Activated CD4-positive, alpha-beta T cell treated with anti-CD3 and anti-CD28 coated beads, Interleukin-10, Interleukin-2, amounts not matched to agents 100 ng/mL and 50 ng/mL, durations not matched to agents 16 hours and 8 hours (primary cell): ENCODE data around the gene PET100.

ENCODE experiments used
- DNase-seq: peaks from one replicate; pipeline ENCODE4 v3.0.0-alpha.2; 2020

PET100 gene

GRCh38 chr19:7635670-7636069, 6.1 kb downstream of the PET100 start:
- DNase-seq: no peak

GRCh38 chr19:7636317-7636690, 6.7 kb downstream of the PET100 start:
- no peak for DNase-seq

GRCh38 chr19:7636691-7637373, 7.2 kb downstream of the PET100 start, which contains the start of gene STXBP2:
Gene STXBP2, plus strand, starts transcription at chr19:7637110. Its CDS starts 40 bp downstream, at chr19:7637150.
- DNase-seq: peak; percentile 93

GRCh38 chr19:7637374-7638256, 8.0 kb downstream of the PET100 start:
- DNase-seq: no peak

- no peak for DNase-seq
These were observed 9.3 kb downstream of the PET100 start for GRCh38 chr19:7638802-7639465.

- DNase-seq: no peak
These were observed 10.3 kb downstream of the PET100 start for GRCh38 chr19:7639863-7640348.

GRCh38 chr19:7640803-7641202, 11.2 kb downstream of the PET100 start:
- DNase-seq: no peak

GRCh38 chr19:7641290-7642276, 12.0 kb downstream of the PET100 start:
- no peak for DNase-seq

- no peak for DNase-seq
These were observed 12.9 kb downstream of the PET100 start for GRCh38 chr19:7642295-7643030.

GRCh38 chr19:7643031-7643415, 13.4 kb downstream of the PET100 start:
- DNase-seq: no peak

- DNase-seq: peak; percentile 32
These were observed 14.3 kb downstream of the PET100 start for GRCh38 chr19:7643629-7644549.

- no peak for DNase-seq
These were observed 14.9 kb downstream of the PET100 start for GRCh38 chr19:7644550-7644877.

GRCh38 chr19:7645163-7645562, 15.6 kb downstream of the PET100 start:
- no peak for DNase-seq

GRCh38 chr19:7645656-7646425, 16.2 kb downstream of the PET100 start:
- no peak for DNase-seq

- DNase-seq: no peak
These were observed 16.8 kb downstream of the PET100 start for GRCh38 chr19:7646426-7646700.

GRCh38 chr19:7647156-7647555, 17.6 kb downstream of the PET100 start:
- DNase-seq: no peak

- DNase-seq: no peak
These were observed 18.8 kb downstream of the PET100 start for GRCh38 chr19:7648265-7649014.

- DNase-seq: no peak
These were observed 20.6 kb downstream of the PET100 start for GRCh38 chr19:7650148-7650547.

- DNase-seq: peak; percentile 83
These were observed 22.6 kb downstream of the PET100 start for GRCh38 chr19:7652061-7652641.
